ENCODE results near the gene CHRDL2. TPM values are rescaled to one million over a fixed set of nuclear protein-coding genes. Genes with fewer than 3 reads are reported as not detected.

The CHRDL2 gene
- total and polyA plus RNA-seq, 3 donors from 2014 or later, result 3.5 to 12.0 (median 5.3) TPM

DNA sequence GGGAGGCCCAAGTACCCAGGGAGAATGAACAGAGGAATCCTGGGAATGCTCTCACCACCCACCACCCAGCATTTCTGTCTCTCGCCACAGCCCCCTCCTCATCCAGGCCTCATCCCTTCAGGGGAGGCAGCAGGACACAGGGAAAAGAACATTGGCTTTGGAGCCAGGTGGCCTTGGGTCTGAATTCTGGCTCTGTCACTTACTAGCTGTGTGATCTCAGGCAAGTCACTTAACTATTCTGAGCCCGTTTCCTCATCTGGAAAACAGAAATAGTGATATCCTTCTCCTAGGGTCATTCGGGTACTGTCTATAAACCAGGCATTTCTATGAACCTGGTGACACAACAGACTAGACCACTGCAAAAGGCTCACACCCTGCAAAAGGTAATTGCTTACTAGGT is 22.1 kb downstream of the CHRDL2 start:
- no peaks in the 10 kb centered on the region for H3K9me3 ChIP-seq
- no peaks in the 10 kb centered on the region for H3K27me3 ChIP-seq
- H3K4me1 ChIP-seq, result peaks cover 11% of the 10 kb centered on the region
- intact Hi-C loops (cut with DNase I; ENCODE audit: low total_unique reads), result no loop called here
- H3K4me3 ChIP-seq, result no peak overlapping the region
- no peak for DNase-seq
- 67 to 77% methylated on average over 3 of the region's 3 CpGs for WGBS, 2 donors
- H3K36me3 ChIP-seq (ENCODE audit: low read depth, missing control alignments), result no peaks in the 10 kb centered on the region
- H3K27ac ChIP-seq, result no peak overlapping the region
- TF ChIP-seq CTCF (IDR thresholded peaks at IDR 0.05) (no peak), POLR2A (IDR thresholded peaks at IDR 0.05) (no peak)

DNA sequence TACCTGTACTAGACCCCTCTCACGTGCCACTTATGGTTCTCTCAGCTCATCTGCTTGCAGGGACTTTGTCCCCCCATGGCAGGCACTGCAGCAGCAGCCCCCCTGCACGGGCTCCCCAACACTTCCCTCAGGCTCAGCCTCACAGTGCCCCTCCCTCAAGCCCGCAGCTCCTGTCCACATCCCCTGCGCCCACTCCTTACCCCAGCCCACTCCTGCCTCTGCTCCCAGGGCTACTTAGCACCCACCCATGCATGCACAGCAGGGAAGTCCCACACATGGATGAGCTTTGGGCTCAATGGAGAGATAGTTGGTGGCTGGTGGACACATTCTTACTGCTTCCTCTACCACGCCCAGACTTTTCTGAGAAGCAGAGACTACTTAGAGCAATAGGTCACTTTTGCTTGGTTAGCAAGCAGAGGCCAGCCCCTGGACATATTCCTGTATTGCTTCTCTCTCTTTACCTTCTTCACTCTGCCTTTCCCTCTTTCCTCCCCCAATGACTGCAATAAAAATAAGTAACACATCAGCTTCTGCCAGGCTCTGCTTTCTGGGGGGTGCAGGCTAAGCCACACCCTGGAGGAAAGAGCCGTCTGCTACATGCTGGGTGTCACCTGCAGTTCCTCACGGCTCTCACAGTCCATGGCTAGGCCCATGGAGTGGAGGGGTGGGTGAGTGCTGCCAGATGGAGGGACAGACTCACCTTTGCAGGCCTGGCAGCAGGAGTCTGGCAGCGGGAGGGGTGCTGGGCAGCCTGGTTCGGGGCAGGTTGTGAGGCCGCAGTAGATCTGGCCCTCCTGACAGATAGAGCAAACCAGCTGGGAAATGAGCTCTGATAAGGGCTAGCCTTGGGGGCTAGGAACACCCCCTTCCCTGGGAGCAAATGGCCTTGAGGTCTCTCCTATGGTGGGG is 23.4 kb downstream of the CHRDL2 start:
- Histone ChIP-seq H3K9me3 (no peaks in the 10 kb centered on the region), H3K27ac (no peak overlapping the region), H3K27me3 (no peaks in the 10 kb centered on the region), H3K4me3 (no peak overlapping the region), H3K4me1 (peaks cover 11% of the 10 kb centered on the region), H3K36me3 (ENCODE audit: low read depth, missing control alignments) (no peaks in the 10 kb centered on the region)
- intact Hi-C loops (cut with DNase I; ENCODE audit: low total_unique reads), result no loop called here
- WGBS, 2 donors, result 82 to 84% methylated on average over 10 of the region's 10 CpGs
- DNase-seq, result no peak
- TF ChIP-seq CTCF (IDR thresholded peaks at IDR 0.05) (no peak), POLR2A (IDR thresholded peaks at IDR 0.05) (no peak)

- 89 to 94% methylated on average over 3 of the region's 3 CpGs for WGBS, 2 donors
- no peak for DNase-seq
Measured at GRCh38 chr11:74707182-74707581, 24.0 kb downstream of the CHRDL2 start.

GRCh38 chr11:74703211-74703610 is 28.0 kb downstream of the CHRDL2 start:
- Histone ChIP-seq H3K27me3 (no peaks in the 10 kb centered on the region), H3K27ac (no peak overlapping the region), H3K4me3 (no peak overlapping the region), H3K36me3 (ENCODE audit: low read depth, missing control alignments) (no peaks in the 10 kb centered on the region), H3K9me3 (no peaks in the 10 kb centered on the region), H3K4me1 (no peaks in the 10 kb centered on the region)
- intact Hi-C loops (cut with DNase I; ENCODE audit: low total_unique reads), result no loop called here
- TF ChIP-seq CTCF (IDR thresholded peaks at IDR 0.05) (no peak), POLR2A (IDR thresholded peaks at IDR 0.05) (no peak)
- no peak for DNase-seq
- 94 to 95% methylated on average over 6 to 13 of the region's 13 CpGs for WGBS, 2 donors

More at GRCh38 chr11:74707182-74707581, 24.0 kb downstream of the CHRDL2 start:
- Histone ChIP-seq H3K27ac (no peak overlapping the region), H3K27me3 (no peaks in the 10 kb centered on the region), H3K4me3 (no peak overlapping the region), H3K36me3 (ENCODE audit: low read depth, missing control alignments) (no peaks in the 10 kb centered on the region), H3K4me1 (peaks cover 11% of the 10 kb centered on the region), H3K9me3 (no peaks in the 10 kb centered on the region)
- intact Hi-C loops (cut with DNase I; ENCODE audit: low total_unique reads), result no loop called here
- TF ChIP-seq CTCF (IDR thresholded peaks at IDR 0.05) (no peak), POLR2A (IDR thresholded peaks at IDR 0.05) (no peak)

Measured in testis (tissue), 3 donors.